Skin epidermis (tissue), 12 donors: ENCODE results near the gene RSKR.
"Not testable (repeated sequence)": the region's sequence is repeated elsewhere in the genome, so short reads cannot be mapped to it uniquely, and the experiment has no call there.

Experiments used
- H3K27ac ChIP-seq, 21 experiments: fragments of 200-600 bp; sonication (generic) in 11 of 21; one replicate each; pipeline ENCODE4 v1.5.0; 2020; ENCODE audit warnings: mild to moderate bottlenecking in 3 of 21, inconsistent platforms in 2 of 21, moderate library complexity in 2 of 21
- H3K4me3 ChIP-seq, 7 experiments: fragments of 200-600 bp; sonication (generic) in 2 of 7; one replicate each; pipeline ENCODE4 v1.5.0; 2020; ENCODE audit warnings: inconsistent platforms in 2 of 7, mild to moderate bottlenecking in 2 of 7, moderate library complexity in 1 of 7

Gene RSKR

GRCh38 chr17:28624148-28624547 lies 10.2 kb upstream of the RSKR start:
- Histone ChIP-seq H3K4me3 (no peak overlapping the region), H3K27ac (no peak overlapping the region)

GRCh38 chr17:28623696-28624095 lies 9.7 kb upstream of the RSKR start:
- H3K4me3 ChIP-seq: no peak overlapping the region
- H3K27ac ChIP-seq: no peak overlapping the region

- Histone ChIP-seq H3K4me3 (no peak overlapping the region), H3K27ac (no peak overlapping the region)
These were observed 8.2 kb upstream of the RSKR start for GRCh38 chr17:28622186-28622585.

- Histone ChIP-seq H3K27ac (no peak overlapping the region), H3K4me3 (no peak overlapping the region)
These were observed 6.0 kb upstream of the RSKR start for GRCh38 chr17:28620010-28620409.

GRCh38 chr17:28618464-28618863 lies 4.5 kb upstream of the RSKR start:
- H3K4me3 ChIP-seq: no peak overlapping the region
- no peak overlapping the region for H3K27ac ChIP-seq

GRCh38 chr17:28616281-28616680 lies 2.3 kb upstream of the RSKR start:
- Histone ChIP-seq H3K4me3 (no peak overlapping the region), H3K27ac (no peak overlapping the region)

- Histone ChIP-seq H3K27ac (no peak overlapping the region), H3K4me3 (no peak overlapping the region)
These were observed 1.4 kb upstream of the RSKR start for GRCh38 chr17:28615260-28615940.

- Histone ChIP-seq H3K27ac (peak overlapping the region in 1 of 21 experiments; percentile 12), H3K4me3 (no peak overlapping the region)
These were observed 781 bp downstream of the RSKR start for GRCh38 chr17:28612936-28613872.

- Histone ChIP-seq H3K27ac (peak overlapping the region in 2 of 21 experiments; percentile 3 to 14), H3K4me3 (no peak overlapping the region)
These were observed 1.5 kb downstream of the RSKR start for GRCh38 chr17:28612531-28612930.

GRCh38 chr17:28610376-28610775 lies 3.6 kb downstream of the RSKR start:
- Histone ChIP-seq H3K4me3 (no peak overlapping the region), H3K27ac (no peak overlapping the region)

- H3K27ac ChIP-seq, H3K4me3 ChIP-seq: not testable (repeated sequence)
These were observed 10.0 kb downstream of the RSKR start for GRCh38 chr17:28604031-28604430.

- Histone ChIP-seq H3K27ac (peak overlapping the region in 20 of 21 experiments; percentile 74 to 98 (median 88)), H3K4me3 (peak overlapping the region; percentile 48 to 70 (median 55))
These were observed 14.4 kb downstream of the RSKR start for GRCh38 chr17:28599311-28600184.

GRCh38 chr17:28598799-28599310 lies 15.1 kb downstream of the RSKR start, which contains the start of gene SPAG5:
Gene SPAG5, minus strand, starts transcription at chr17:28599025. Its CDS starts 79 bp downstream, at chr17:28598946.
- H3K4me3 ChIP-seq: peak within 1 kb of the TSS; percentile 48 to 70 (median 55)
- H3K27ac ChIP-seq: peak within 1 kb of the TSS in 20 of 21 experiments; percentile 74 to 98 (median 88)

- peak overlapping the region; percentile 48 to 70 (median 55) for H3K4me3 ChIP-seq
- peak overlapping the region in 13 of 21 experiments; percentile 44 to 98 (median 89) for H3K27ac ChIP-seq
These were observed 15.6 kb downstream of the RSKR start for GRCh38 chr17:28598389-28598788.

GRCh38 chr17:28597606-28598383 lies 16.2 kb downstream of the RSKR start:
- H3K4me3 ChIP-seq: peak overlapping the region; percentile 48 to 70 (median 55)
- peak overlapping the region in 1 of 21 experiments; percentile 88 for H3K27ac ChIP-seq

GRCh38 chr17:28592260-28592659 lies 21.7 kb downstream of the RSKR start:
- Histone ChIP-seq H3K27ac (no peak overlapping the region), H3K4me3 (no peak overlapping the region)

- H3K27ac ChIP-seq: no peak overlapping the region
- no peak overlapping the region for H3K4me3 ChIP-seq
These were observed 28.1 kb downstream of the RSKR start for GRCh38 chr17:28585851-28586250.

- H3K4me3 ChIP-seq: no peak overlapping the region
- H3K27ac ChIP-seq: no peak overlapping the region
These were observed 29.6 kb downstream of the RSKR start for GRCh38 chr17:28584434-28584833.

- Histone ChIP-seq H3K4me3 (no peak overlapping the region), H3K27ac (no peak overlapping the region)
These were observed 31.5 kb downstream of the RSKR start for GRCh38 chr17:28582513-28582912.
